HepG2 (cell line): ENCODE measurements around the gene FOXA3. TPM values are rescaled to one million over a fixed set of nuclear protein-coding genes. Genes with fewer than 3 reads are reported as not detected.

Source experiments
- DMAP1 ChIP-seq: IDR thresholded peaks from 2 replicates; pipeline ENCODE4 v1.6.1; 2016
- ETV6 ChIP-seq: sonication (generic); formaldehyde crosslinking; conservative IDR thresholded peaks from 2 replicates; pipeline ENCODE4 v1.4.0; 2020; ENCODE audit warnings: missing genetic modification reagents
- FOXJ3 ChIP-seq: sonication (generic); formaldehyde crosslinking; IDR thresholded peaks from 2 replicates; pipeline ENCODE4 v1.4.0; 2020; ENCODE audit warnings: missing genetic modification reagents, mild to moderate bottlenecking, borderline replicate concordance
- KDM2A ChIP-seq: sonication (generic); formaldehyde crosslinking; IDR thresholded peaks from 2 replicates; pipeline ENCODE4 v1.4.0; 2020; ENCODE audit warnings: low read depth, missing genetic modification reagents, borderline replicate concordance
- LCORL ChIP-seq, 2 experiments: fragments of 450-650 bp in 1 of 2; sonication (generic) in 1 of 2; formaldehyde crosslinking in 1 of 2; IDR thresholded peaks; 2 replicates each; pipeline versions ENCODE4 v1.5.0 to v1.6.1; 2017 to 2020; ENCODE audit warnings: antibody characterized with exemption in 1 of 2, missing genetic modification reagents in 1 of 2
- MEIS1 ChIP-seq: sonication (generic); formaldehyde crosslinking; IDR thresholded peaks from 2 replicates; pipeline ENCODE4 v1.9.0; 2021; ENCODE audit warnings: mild to moderate bottlenecking, missing genetic modification reagents, moderate library complexity, borderline replicate concordance
- MTA1 ChIP-seq: sonication (generic); formaldehyde crosslinking; IDR thresholded peaks from 2 replicates; pipeline ENCODE4 v1.4.0; 2020; ENCODE audit warnings: missing genetic modification reagents, mild to moderate bottlenecking, borderline replicate concordance
- SALL1 ChIP-seq: sonication (generic); formaldehyde crosslinking; IDR thresholded peaks from 2 replicates; pipeline ENCODE4 v1.8.0; 2022; ENCODE audit warnings: mild to moderate bottlenecking, missing genetic modification reagents
- XRCC5 ChIP-seq: fragments of 200-400 bp; formaldehyde crosslinking; optimal IDR thresholded peaks from 2 replicates; pipeline ENCODE3; 2017; ENCODE audit warnings: mild to moderate bottlenecking, low read length
- YEATS4 ChIP-seq: sonication (generic); formaldehyde crosslinking; IDR thresholded peaks from 2 replicates; pipeline ENCODE4 v1.4.0; 2020; ENCODE audit warnings: missing genetic modification reagents, borderline replicate concordance
- ZEB1 ChIP-seq: IDR thresholded peaks from 2 replicates; pipeline ENCODE4 v1.6.1; 2012; ENCODE audit warnings: mild to moderate bottlenecking, low read depth, inconsistent platforms; ENCODE audit not compliant: insufficient replicate concordance
- ZNF317 ChIP-seq: sonication (generic); formaldehyde crosslinking; IDR thresholded peaks from 2 replicates; pipeline ENCODE4 v1.5.0; 2020; ENCODE audit warnings: mild to moderate bottlenecking, missing genetic modification reagents
- ZNF746 ChIP-seq: sonication (generic); formaldehyde crosslinking; IDR thresholded peaks from 2 replicates; pipeline ENCODE4 v1.8.0; 2022; ENCODE audit warnings: mild to moderate bottlenecking, missing genetic modification reagents
- polyA plus RNA-seq, 8 experiments: library from polyadenylated mRNA; depleted of rRNA in 3 of 8; stranded (reverse) in 7 of 8; unstranded in 1 of 8; fragments of >200 nt; fragmentation: Illumina TruSeq in 4 of 8; extraction: Trizol in 4 of 8; gene quantifications; 2 replicates each; pipeline versions ENCODE4 v1.2.1 to v1.2.3, GENCODE V29; 2011 to 2016; ENCODE audit warnings: low read depth in 4 of 8, missing spikeins in 1 of 8, mixed read lengths in 1 of 8; ENCODE audit not compliant: insufficient read depth in 1 of 8
- total RNA-seq, 5 experiments: library from RNA; depleted of rRNA; stranded (reverse); fragments of >200 nt; fragmentation: Illumina TruSeq; extraction: Trizol; gene quantifications; 2 replicates each; pipeline ENCODE4 v1.2.3, GENCODE V29; 2016; ENCODE audit warnings: low read depth in 1 of 5
- TF ChIP-seq, protein P1 (sequence below): sonication (generic); formaldehyde crosslinking; IDR thresholded peaks from one replicate; pipeline ENCODE4 v1.5.1; 2020; ENCODE audit warnings: mild to moderate bottlenecking, missing genetic modification reagents; ENCODE audit errors: not compliant biosample characterization
- TF ChIP-seq, protein P2 (sequence below): sonication (generic); formaldehyde crosslinking; IDR thresholded peaks from 2 replicates; pipeline ENCODE4 v1.5.1; 2020; ENCODE audit warnings: mild to moderate bottlenecking, missing genetic modification reagents, borderline replicate concordance

FOXA3 gene
- total and polyA plus RNA-seq, 2 of the 13 experiments (the other 11 are each of a cell fraction or from before 2014, with no cell fraction given), result 29.8 to 47.6 TPM

DNA sequence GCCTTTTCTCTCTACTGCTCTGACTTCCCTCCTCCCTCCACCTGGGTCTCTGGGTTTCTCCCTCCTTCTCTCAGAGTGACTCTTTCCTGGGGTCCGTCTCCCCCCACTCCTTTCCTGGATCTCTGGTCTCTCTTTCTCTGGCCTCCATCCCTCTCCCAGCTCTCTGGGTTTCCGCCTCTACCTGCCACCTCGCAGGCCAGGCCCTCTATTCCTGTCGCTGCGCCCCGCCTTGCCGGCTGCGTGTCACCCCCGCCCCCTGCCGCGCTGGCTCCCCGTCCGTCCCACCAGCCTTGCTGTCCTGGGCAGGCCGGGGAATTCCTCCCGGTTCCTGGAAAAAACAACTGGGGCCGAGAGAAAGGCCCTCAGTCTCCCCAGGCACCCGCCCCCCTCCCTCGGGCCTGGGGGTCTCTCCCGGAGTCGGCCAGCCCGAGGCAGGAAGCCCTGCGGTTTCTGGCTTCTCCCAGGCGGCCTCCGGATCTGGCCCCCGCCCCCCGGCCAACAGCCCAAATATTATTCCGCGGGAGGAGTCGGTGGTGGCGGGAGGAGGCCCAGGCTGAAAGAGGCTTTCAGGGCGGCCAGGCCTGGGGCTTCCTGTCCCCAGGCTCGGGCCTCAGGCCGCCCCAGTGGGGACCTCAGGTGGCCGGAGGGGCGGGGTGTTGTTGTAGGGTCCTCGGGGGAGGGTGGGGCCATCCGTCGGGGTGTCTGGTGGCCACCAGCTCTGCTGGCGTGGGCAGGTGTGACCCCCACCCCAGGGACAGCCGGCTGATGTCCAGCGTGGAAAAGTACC lies 12.5 kb downstream of the FOXA3 start (continued):
- TF ChIP-seq, protein P1, sequence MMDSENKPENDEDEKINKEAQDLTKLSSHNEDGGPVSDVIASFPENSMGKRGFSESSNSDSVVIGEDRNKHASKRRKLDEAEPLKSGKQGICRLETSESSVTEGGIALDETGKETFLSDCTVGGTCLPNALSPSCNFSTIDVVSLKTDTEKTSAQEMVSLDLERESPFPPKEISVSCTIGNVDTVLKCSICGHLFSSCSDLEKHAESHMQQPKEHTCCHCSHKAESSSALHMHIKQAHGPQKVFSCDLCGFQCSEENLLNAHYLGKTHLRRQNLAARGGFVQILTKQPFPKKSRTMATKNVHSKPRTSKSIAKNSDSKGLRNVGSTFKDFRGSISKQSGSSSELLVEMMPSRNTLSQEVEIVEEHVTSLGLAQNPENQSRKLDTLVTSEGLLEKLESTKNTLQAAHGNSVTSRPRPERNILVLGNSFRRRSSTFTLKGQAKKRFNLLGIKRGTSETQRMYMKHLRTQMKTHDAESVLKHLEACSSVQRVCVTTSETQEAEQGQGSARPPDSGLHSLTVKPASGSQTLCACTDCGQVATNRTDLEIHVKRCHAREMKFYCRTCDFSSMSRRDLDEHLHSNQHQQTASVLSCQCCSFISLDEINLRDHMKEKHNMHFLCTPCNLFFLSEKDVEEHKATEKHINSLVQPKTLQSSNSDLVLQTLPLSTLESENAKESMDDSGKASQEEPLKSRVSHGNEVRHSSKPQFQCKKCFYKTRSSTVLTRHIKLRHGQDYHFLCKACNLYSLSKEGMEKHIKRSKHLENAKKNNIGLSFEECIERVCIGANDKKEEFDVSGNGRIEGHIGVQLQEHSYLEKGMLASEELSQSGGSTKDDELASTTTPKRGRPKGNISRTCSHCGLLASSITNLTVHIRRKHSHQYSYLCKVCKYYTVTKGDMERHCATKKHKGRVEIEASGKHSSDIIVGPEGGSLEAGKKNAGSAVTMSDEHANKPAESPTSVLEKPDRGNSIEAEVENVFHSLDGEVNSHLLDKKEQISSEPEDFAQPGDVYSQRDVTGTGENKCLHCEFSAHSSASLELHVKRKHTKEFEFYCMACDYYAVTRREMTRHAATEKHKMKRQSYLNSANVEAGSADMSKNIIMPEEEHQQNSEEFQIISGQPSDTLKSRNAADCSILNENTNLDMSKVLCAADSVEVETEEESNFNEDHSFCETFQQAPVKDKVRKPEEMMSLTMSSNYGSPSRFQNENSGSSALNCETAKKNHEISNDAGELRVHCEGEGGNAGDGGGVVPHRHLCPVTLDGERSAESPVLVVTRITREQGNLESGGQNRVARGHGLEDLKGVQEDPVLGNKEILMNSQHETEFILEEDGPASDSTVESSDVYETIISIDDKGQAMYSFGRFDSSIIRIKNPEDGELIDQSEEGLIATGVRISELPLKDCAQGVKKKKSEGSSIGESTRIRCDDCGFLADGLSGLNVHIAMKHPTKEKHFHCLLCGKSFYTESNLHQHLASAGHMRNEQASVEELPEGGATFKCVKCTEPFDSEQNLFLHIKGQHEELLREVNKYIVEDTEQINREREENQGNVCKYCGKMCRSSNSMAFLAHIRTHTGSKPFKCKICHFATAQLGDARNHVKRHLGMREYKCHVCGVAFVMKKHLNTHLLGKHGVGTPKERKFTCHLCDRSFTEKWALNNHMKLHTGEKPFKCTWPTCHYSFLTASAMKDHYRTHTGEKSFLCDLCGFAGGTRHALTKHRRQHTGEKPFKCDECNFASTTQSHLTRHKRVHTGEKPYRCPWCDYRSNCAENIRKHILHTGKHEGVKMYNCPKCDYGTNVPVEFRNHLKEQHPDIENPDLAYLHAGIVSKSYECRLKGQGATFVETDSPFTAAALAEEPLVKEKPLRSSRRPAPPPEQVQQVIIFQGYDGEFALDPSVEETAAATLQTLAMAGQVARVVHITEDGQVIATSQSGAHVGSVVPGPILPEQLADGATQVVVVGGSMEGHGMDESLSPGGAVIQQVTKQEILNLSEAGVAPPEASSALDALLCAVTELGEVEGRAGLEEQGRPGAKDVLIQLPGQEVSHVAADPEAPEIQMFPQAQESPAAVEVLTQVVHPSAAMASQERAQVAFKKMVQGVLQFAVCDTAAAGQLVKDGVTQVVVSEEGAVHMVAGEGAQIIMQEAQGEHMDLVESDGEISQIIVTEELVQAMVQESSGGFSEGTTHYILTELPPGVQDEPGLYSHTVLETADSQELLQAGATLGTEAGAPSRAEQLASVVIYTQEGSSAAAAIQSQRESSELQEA (CRISPR knock-in tag), result peak; percentile 68
- TF ChIP-seq MEIS1 (CRISPR knock-in tag) (no peak; the same call in 1 of the 2 replicates), ZNF746 (no peak; the same call in none of the 2 replicates), ZEB1 (peak; percentile 71), LCORL (IDR thresholded peaks at IDR 0.05) (no peak), LCORL (CRISPR knock-in tag; IDR thresholded peaks at IDR 0.05) (peak; percentile 81; the same call in 1 of the 2 replicates), MTA1 (CRISPR knock-in tag) (no peak), SALL1 (CRISPR knock-in tag) (peak; percentile 50), DMAP1 (CRISPR knock-in tag) (peak; percentile 64), FOXJ3 (CRISPR knock-in tag) (0 out of 2 replicates have a peak, but pooled peaks have one; percentile 44), XRCC5 (peak; percentile 16), ETV6 (CRISPR knock-in tag) (no peak), ZNF317 (peak; percentile 43; the same call in 1 of the 2 replicates), YEATS4 (peak; percentile 60; the same call in 1 of the 2 replicates), KDM2A (peak; percentile 81)
- TF ChIP-seq, protein P2, sequence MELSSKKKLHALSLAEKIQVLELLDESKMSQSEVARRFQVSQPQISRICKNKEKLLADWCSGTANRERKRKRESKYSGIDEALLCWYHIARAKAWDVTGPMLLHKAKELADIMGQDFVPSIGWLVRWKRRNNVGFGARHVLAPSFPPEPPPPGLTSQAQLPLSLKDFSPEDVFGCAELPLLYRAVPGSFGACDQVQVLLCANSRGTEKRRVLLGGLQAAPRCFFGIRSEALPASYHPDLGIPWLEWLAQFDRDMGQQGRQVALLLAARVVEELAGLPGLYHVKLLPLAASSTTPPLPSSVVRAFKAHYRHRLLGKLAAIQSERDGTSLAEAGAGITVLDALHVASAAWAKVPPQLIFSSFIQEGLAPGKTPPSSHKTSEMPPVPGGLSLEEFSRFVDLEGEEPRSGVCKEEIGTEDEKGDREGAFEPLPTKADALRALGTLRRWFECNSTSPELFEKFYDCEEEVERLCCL, result no peak
